CD4-positive, alpha-beta T cell treated with Interleukin-1 beta for 1 hour (primary cell): ENCODE measurements around the gene PRDM4.
"Not testable (repeated sequence)": the region's sequence is repeated elsewhere in the genome, so short reads cannot be mapped to it uniquely, and the experiment has no call there.

Source experiments
- DNase-seq, 2 donors: peaks; one replicate each; pipeline ENCODE4 v3.0.0-alpha.2; 2020 to 2022

PRDM4 gene

GRCh38 chr12:107765316-107765715 lies 4.4 kb upstream of the PRDM4 start:
- no peak for DNase-seq

- no peak for DNase-seq
Measured at GRCh38 chr12:107764626-107765025, 3.7 kb upstream of the PRDM4 start.

GRCh38 chr12:107762874-107763273 lies 1.9 kb upstream of the PRDM4 start:
- DNase-seq: no peak

GRCh38 chr12:107761502-107761904 lies 566 bp upstream of the PRDM4 start:
- DNase-seq: no peak

- DNase-seq: peak; percentile 17 to 25
Measured at GRCh38 chr12:107760207-107760808, 629 bp downstream of the PRDM4 start.

- peak in 1 of 2 donors; percentile 23 for DNase-seq
Measured at GRCh38 chr12:107759410-107759809, 1.5 kb downstream of the PRDM4 start.

- no peak for DNase-seq
Measured at GRCh38 chr12:107749083-107749482, 11.9 kb downstream of the PRDM4 start.

- DNase-seq: no peak
Measured at GRCh38 chr12:107748472-107748871, 12.5 kb downstream of the PRDM4 start.

- DNase-seq: peak in 1 of 2 donors; percentile 80
Measured at GRCh38 chr12:107736914-107737313, 24.0 kb downstream of the PRDM4 start.

GRCh38 chr12:107735763-107736162 lies 25.2 kb downstream of the PRDM4 start:
- no peak for DNase-seq

GRCh38 chr12:107734139-107734538 lies 26.8 kb downstream of the PRDM4 start:
- DNase-seq: no peak

- DNase-seq: no peak
Measured at GRCh38 chr12:107732365-107732764, 28.6 kb downstream of the PRDM4 start.

GRCh38 chr12:107731366-107731765 lies 29.6 kb downstream of the PRDM4 start:
- peak in 1 of 2 donors; percentile 54 for DNase-seq

GRCh38 chr12:107730618-107731341 lies 30.2 kb downstream of the PRDM4 start:
- no peak for DNase-seq

- not testable (repeated sequence) for DNase-seq
Measured at GRCh38 chr12:107727742-107728141, 33.2 kb downstream of the PRDM4 start.

- not testable (repeated sequence) for DNase-seq
Measured at GRCh38 chr12:107727327-107727726, 33.6 kb downstream of the PRDM4 start.

- DNase-seq: no peak
Measured at GRCh38 chr12:107718606-107719005, 42.3 kb downstream of the PRDM4 start.

GRCh38 chr12:107715780-107716179 lies 45.2 kb downstream of the PRDM4 start:
- DNase-seq: no peak

- DNase-seq: not testable (repeated sequence)
Measured at GRCh38 chr12:107705522-107705921, 55.4 kb downstream of the PRDM4 start.

- no peak for DNase-seq
Measured at GRCh38 chr12:107704041-107704440, 56.9 kb downstream of the PRDM4 start.

- no peak for DNase-seq
Measured at GRCh38 chr12:107702106-107702505, 58.8 kb downstream of the PRDM4 start.

- not testable (repeated sequence) for DNase-seq
Measured at GRCh38 chr12:107695772-107696171, 65.2 kb downstream of the PRDM4 start.

GRCh38 chr12:107685360-107686248 lies 75.3 kb downstream of the PRDM4 start, which contains the start of gene PWP1:
Gene PWP1, plus strand, starts transcription at chr12:107685799. Its CDS starts 101 bp downstream, at chr12:107685900.
- peak; percentile 96 for DNase-seq
